Cardiac septum (tissue), 1 donor: ENCODE data around the gene ADORA1. TPM values are rescaled to one million over a fixed set of nuclear protein-coding genes. Genes with fewer than 3 reads are reported as not detected.

Experiments
- DNase-seq: peaks from one replicate; pipeline ENCODE4 v3.0.0-alpha.2; 2020; ENCODE audit warnings: low spot score
- intact Hi-C: fragments of 100-400 bp; cut with DNase I; formaldehyde crosslinking; loops from one replicate; pipeline ENCODE4 v1.14.0; 2022
- total RNA-seq: library from RNA; stranded (reverse); fragmentation: NEBNext Ultra II Directional; extraction: Animal tissue kit (Norgen Biotek cat#: 25700); gene quantifications from one replicate; pipeline ENCODE4 v1.2.1, GENCODE V29; 2021
- donor health status: DM: no; HTN: no; CAD: no.

ADORA1 gene
- total RNA-seq, 1 donor from 2014 or later, result 12.1 TPM

DNA sequence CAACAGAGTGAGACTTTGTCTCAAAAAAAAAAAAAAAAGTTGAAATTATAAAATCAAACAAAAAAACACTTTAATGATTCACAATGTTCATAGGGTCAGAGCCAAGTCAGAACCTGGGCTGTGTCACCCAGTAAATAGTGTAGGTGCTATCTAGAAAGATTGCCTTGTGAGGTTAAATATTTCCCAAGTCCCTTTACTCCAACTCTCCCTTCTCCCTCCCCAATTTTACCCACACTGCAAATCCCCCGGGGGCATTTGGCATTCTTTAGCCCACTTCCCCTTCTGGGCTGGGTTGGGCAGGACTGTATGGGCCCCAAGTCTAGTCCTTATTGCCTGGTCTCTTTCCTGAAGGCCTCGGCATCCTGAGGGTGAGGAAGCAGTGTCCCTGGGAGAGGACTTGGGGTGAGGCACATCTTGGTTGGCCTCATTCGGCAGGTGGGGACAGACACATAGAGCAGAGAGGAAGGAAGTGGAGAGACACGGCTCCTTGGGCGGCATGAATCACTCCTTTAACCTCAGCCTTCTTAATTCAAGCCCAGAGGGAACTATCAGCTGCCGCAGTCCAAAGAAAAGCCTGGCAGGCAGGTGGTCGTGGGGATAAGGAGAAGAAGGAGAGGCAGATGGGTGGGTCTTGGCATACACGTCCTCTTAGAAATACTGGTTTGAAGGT, 8.2 kb downstream of the ADORA1 start:
- intact Hi-C loops, result no loop called here
- peak; percentile 74 for DNase-seq

DNA sequence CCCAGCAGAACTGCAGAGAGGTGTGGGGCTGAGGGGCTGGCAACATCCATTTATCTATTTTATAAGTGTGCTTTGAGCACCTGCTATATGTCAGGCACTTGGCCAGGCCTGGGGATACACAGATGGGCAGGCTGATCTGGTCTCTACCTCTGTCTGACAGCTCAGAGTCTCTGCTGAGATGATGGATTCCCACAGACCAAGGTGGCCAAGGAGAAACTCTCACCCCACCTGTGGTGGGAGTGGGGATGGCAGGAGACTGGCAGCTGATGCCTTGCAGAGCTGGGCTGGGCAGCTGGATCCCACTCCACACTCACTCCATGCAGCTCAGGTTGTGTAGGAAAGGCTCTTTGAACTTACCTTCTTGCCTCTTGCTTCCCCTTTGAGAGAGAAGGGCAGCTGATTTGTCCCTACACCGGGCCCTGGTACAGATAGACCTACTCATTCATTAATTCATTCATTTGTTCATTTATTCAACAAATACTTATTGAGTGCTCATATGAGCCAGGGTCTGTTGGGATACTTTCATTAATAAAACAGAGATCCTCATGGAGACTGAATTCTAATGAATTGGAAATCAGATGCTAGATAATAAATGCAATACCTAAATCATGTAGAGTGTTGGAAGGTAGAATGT, 9.0 kb downstream of the ADORA1 start:
- DNase-seq, result no peak
- intact Hi-C loops, result no loop called here

DNA sequence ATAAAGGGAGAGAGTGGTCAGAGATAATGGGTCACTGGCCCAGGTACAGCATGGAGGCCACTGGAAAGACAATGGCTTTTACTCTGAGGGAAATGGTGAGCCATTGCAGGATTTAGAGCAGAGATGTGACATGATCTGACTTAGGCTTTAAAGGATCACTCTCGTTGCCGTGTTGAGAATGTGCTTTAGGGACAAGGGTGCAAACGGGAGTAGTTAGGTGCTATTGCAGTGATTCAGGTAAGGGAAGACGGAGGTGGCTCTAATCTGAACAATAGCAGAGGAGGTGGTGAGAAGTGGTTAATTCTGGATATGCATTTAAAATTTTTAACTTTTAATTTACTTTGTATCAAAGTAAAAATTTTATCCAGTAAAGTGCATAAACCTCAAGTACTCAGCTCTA, 9.8 kb downstream of the ADORA1 start:
- intact Hi-C loops, result no loop called here
- DNase-seq, result no peak

DNA sequence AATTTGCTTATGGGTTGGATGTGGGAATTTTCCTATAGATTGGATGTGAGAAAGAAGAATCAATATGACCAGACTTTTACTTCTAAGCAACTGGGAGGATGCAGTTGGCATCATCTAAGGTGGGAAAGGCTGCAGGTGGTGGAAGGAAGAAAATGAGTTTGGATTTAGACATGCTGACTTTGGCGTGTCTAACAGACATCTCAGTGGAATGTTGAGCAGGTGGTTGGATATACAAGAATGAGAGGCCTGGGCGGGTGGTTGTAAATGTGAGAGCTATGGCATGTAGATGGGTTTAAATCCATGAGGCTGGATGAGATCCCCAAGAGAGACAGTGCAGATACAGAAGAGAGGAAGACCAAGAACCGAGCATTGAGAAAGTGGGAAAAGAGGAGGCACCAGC, 10.5 kb downstream of the ADORA1 start:
- no peak for DNase-seq
- intact Hi-C loops, result no loop called here

DNA sequence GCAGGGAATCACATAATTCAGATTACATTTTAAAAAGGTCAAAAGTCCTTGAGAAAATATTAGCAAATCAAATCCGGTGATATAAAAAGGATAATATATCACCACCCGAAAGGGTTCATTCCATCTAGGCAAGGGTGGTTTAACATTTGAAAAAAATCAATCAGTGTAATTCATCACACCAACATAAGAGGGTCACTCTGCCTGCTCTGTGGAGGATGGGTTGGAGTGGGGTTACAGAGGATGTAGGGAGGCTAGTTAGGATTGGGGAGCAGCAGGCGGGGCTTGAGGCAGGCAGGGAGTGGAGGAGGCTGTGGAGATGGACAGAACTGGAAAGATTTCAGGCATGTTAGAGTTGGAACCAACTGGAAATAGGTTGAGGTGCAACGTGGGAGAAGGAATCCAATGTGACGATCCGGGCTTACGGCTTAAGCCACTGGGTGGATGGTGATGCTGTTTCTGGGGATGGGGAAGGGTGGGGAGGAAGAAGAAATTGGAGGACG, 12.5 kb downstream of the ADORA1 start:
- intact Hi-C loops, result no loop called here
- DNase-seq, result no peak

DNA sequence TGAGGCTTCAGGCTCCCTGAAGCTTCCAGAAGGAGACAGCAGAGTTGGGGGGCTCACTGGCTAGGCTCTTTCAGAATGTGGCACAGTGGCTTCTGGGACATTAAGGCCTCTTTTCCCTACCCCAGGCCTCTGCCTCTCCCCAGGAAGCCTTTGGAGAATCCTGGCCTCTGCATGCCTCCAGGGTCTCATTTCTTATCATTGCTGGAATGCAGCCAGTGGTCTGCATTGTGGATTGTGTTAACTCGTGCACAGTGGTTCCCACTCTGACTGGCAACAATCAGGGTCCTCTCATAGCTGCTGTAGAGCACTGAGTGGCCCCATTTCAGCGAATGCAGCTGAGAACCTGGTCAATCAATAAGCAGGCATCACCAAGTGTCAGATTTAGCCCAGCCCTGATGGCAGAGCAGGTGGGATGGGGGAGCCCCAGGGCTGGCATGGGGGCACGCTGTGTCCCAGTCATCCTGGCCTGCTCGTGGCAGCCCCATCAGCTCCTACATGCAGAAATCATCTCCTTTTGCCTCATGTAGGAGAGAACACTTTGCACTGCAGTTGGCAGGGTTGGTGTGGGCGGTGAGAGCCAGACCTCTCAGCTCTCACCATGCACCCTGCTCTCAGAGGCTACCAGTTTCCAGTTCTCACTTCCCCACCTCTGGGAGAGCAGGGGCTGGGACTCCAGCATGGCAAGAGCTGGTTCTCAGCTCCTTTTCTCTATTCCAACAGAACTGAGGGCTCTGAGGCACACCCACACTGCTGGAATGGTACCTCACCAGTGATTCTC, 13.4 kb downstream of the ADORA1 start:
- no peak for DNase-seq
- intact Hi-C loops, result no loop called here

DNA sequence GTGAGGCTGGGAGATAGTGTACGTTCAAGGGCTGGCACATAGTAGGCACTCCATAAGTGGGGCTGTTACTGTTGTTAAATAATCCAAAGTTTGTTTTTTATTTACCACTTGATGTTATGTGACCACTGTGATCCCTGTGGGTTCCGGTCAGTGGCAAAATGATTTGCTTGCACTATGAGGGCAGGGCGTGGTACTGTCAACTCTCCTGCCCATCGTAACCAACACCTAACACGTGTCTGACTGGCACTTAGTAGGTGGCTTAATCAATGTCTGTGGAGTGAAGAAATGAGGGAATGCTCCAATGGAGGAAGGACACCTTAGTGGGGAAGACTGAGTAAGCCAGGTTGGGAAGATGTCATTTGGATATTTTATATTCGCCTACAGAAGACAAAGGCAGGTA, 14.6 kb downstream of the ADORA1 start:
- no peak for DNase-seq
- intact Hi-C loops, result no loop called here

DNA sequence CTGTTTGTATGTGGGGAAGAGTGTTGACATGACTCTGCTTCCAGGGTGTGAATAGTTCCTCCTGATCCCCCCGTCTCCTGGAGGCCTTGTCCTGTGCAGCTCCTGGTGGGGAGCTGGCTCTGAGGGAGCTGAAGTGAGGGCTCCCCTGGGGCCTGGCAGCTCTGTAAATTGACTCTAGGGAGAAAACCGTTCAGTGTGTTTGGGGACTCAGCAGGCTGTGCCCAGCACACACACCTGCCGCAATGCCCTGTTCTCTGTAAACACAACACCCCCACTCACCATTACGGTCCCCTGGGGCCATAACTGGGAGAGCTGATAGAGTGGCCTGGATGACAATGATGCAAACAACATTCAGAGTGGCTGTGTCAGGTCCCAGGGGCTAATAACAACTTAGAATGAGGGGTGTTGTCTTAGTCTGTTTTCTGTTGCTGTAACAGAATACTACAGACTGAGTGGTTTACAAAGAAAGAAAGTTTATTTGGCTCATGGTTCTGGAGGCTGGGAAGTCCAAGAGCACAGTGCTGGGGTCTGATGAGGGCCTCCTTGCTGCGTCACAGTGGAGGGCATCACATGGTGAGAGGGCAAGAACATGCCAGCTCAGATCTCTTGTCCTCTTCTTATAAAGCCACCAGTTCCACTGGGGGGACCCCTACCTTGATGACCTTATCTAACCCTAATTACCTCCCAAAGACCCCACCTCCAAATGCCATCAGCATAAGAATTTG, 15.3 kb downstream of the ADORA1 start:
- intact Hi-C loops, result no loop called here
- no peak for DNase-seq

DNA sequence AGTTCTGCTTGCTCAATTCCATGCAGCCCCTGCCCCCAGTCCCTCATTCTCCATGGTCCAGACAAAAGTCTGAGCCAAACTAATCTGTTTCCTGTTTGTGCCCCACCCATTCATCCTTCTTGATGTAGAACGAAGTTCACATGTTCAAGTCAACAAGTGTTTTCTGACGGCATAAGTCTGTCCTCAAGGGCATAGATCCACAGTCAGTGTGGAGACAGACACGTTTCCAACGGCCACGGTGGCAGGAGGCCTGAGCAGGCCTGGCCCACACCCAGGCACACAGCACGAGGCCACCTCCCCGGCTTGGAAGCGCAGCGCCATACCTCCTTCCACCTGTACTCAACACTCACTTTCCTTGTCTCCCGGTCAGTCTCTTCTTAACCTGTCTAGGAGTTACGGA, 16.1 kb downstream of the ADORA1 start:
- intact Hi-C loops, result no loop called here
- DNase-seq, result no peak

DNA sequence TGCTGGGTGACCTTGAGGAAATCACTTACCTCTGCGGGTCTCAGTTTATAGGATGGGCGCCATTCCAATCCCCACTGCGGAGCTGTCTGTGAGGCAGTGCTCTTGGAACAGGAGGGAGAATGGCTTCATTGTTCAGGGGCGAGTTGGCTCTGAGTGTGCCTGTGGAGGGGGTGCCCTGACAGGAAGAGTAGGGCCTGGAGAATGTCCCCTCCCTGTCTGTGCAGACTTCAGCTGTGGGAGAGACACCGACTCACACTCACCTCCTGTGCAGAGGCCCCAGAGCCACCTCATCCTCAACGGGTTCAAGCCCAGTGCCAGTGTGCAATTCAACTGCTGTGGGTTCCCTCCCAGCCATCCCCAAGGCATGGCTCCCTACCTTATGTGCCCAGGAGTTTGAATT, 17.1 kb downstream of the ADORA1 start:
- intact Hi-C loops, result no loop called here
- no peak for DNase-seq

DNA sequence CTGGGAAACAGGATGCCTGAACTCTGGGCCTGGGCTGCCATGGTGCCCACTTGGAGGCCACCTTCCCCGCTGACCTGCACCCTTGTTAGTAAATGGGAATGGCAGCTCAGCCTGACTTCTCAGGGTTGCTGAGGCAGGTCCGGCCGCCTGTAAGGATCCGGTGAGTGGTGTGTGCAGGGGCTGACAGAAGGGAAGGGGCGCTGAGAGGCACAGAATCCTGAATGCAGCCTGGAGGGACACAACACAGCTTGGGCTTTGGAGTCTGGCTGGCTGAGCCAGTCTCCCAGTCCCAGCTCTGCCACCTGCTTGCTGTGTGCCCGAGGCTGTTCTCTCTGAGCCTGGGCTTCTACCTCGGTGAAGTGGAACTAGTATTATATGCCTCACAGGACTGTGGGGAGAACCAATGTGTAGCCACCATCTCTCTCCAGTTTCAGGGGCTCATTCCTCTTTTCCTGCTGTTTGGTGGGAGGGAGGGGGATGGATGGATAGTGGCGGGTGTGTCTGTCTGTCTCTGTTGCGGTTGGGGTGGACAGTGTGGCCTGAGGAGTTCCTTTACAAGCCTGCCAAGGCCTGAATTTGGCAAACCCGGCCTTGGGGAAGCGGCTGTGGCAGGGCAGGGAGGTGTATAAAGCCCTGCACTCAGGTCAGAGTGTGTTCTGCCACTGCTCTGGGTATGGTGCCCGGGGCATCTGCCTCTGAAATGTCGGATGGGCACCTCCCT, 18.0 kb downstream of the ADORA1 start:
- DNase-seq, result no peak
- intact Hi-C loops, result no loop called here

DNA sequence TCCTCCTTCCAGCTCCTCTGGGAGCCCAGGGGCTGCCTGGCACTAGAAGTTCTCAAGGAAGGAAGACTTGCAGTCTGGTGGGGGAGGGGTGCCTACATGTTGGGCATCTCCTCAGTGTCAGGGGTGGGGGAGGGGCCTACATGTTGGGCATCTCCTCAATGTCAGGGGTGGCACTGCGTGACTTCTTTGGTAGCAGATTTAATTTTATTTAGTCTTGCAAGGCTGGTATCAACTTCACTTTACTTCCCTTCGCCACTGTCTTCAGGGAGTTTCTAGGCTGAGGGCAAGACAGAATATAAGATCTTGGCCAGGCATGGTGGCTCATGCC, 18.5 kb downstream of the ADORA1 start:
- intact Hi-C loops, result no loop called here
- DNase-seq, result no peak

DNA sequence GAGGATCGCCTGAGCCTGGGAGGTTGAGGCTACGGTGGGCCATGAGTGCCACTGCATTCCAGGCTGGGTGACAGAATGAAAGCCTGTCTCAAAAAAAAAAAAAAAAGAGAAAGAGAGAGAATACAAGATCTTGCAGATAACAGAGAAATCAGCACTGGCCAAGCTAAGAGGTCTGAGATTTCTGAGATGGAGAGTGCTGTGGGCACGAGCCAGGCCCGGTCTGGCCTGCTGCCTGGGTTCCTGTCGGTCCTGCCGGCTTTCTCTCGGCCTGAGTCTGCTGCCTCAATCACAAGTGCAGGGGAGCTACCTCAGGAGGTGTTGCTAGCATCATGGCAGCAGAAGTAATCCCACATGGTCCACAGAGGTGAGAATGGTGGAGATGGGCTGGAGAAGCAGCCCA, 19.0 kb downstream of the ADORA1 start:
- intact Hi-C loops, result no loop called here
- DNase-seq, result no peak

DNA sequence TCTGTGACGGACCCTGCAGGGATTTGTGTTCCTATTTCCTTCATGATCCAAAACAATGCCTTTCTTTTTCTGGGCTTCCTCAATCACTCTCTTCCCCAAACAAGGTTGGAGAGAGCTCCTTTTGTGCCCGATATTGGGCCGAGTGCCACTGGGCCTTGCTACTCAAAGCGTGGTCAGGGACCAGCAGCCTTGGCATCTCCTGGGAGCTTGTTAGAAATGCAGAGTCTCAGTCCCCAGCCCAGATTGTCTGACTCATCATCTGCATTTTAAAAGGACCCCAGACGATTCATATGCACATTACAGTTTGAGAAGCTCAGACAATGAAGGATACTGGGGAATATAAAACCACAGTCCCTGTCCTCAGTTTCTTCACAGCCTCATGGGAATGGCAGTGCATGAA, 19.9 kb downstream of the ADORA1 start:
- intact Hi-C loops, result no loop called here

DNA sequence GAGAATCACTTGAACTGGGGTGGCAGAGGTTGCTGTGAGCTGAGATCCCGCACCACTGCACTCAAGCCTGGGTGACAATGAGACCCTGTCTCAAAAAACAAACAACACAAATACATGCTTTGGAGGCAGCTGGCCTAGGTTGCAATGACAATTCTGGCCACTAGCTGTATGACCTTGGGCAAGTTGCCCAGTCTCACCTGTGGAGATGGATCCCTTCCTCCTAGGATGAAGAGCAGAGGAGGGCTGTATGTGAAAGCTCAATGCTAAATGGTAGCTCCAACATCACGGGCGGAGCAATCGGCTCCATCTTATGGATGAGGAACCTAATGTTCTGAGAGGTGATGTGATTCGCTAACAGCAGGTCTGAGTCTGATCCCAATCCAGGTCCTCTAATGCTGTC, 20.6 kb downstream of the ADORA1 start:
- intact Hi-C loops, result no loop called here
- DNase-seq, result no peak

More for the DNA sequence above, 19.9 kb downstream of the ADORA1 start:
- DNase-seq, result no peak

DNA sequence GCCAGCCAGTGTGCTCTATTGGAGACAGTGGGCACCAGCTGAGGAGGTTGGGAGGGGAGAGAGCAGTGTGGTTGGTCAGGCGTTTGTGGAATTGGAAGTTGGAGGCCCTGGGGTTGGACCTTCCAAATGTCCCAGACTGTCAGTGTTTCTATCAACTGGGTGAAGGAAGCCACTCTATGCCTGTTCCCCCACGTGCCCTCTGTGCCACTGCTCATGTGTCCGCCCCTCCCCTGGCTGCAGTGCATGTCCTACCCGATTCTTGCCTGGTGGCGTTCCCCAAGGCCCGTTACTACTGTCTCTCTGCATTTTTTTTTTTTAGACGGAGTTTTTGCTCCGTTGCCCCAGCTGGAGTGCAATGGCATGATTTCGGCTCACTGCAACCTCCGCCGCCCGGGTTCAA, 21.1 kb downstream of the ADORA1 start:
- DNase-seq, result no peak
- intact Hi-C loops, result no loop called here

DNA sequence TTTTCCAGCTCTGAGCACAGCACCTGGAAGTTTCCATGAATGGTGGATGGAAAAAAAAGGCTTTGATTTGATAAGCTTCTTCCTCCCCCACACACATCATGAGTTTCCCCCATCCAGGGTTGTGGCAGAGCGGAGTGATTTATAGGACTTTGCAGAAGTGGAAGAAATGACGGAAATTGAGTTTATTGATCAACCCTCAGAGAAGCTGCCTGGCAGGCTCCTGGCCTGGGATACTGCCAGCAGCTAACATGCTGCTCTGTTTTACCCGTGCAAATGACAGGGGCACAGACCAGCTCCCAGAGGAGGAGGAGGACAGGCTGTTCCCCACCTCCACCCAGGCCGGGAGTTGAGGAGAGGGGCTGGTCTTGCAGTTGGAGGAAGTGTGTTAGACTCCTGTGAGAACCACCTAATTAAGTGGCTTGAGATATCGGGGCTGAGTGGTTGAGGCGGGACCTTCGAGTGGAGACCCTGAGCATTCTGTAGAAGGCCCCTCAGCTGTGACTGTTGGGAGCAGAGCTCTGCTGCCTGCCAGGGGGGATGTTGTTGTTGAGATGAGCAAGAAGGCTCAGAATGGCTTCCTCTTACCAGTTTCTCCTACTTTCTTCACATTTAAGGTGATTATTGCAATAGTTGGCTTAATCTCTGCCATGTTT, 21.8 kb downstream of the ADORA1 start:
- intact Hi-C loops, result no loop called here
- no peak for DNase-seq

DNA sequence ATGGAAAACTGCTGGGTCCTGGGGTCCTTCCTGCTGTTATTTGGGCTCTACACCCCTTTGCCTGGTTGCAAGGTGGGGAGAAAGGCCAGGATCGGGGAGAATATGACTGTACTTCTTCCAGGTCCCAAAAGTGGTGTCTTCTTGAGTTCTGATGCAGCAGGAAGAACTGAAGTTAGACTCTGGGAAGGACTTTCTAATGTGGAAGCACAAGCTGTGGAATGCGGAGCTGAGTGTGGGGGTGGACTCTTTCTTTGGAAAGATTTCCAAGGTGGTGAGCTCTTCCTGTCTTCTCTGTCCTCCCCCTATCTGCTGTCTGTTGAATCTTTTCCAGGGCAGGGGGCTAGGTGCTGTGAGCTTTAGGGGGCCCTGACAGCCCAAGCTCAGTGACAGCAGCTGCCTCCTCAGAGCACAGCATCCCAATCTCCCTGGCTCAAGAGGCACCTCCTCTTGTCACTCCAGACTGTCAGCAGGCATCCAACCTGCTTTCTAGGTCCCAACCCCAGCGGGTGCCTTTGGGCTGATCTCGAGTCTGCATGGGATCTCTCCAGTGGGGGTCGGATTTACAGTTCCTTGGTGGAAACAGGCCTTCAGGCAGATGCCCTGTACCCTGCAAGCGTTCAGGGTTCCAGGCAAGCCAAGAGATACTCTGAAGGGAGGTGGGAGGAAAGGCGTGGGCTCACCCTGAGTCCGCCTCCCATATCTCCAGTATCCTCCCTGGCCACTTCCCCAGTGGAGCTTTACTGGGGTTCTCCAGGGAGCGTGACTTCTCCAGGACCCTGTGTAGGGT, 23.2 kb downstream of the ADORA1 start:
- intact Hi-C loops, result no loop called here
- DNase-seq, result no peak
